Loucy (cell line): Measurements from ENCODE around the gene KRTAP21-3.

Source experiments
- H2AFZ ChIP-seq: fragments of 200-600 bp; sonication (generic); 2 replicates; pipeline ENCODE4 v1.6.0; 2016; ENCODE audit warnings: antibody characterized with exemption, mild to moderate bottlenecking, low read length, moderate library complexity
- H3F3A ChIP-seq: fragments of 200-600 bp; 2 replicates; pipeline ENCODE4 v1.6.0; 2016; ENCODE audit warnings: antibody characterized with exemption, low read depth, mild to moderate bottlenecking
- H3K27me3 ChIP-seq: fragments of 200-600 bp; sonication (generic); 2 replicates; pipeline ENCODE4 v1.6.1; 2014; ENCODE audit warnings: low read length, mild to moderate bottlenecking; ENCODE audit not compliant: insufficient read depth, poor library complexity, severe bottlenecking
- H3K36me3 ChIP-seq: fragments of 200-600 bp; sonication (generic); 2 replicates; pipeline ENCODE4 v1.6.1; 2016; ENCODE audit warnings: low read length; ENCODE audit not compliant: insufficient read depth
- H3K4me1 ChIP-seq: fragments of 200-600 bp; sonication (generic); 2 replicates; pipeline ENCODE4 v1.5.1; 2014; ENCODE audit warnings: low read length, mild to moderate bottlenecking; ENCODE audit not compliant: insufficient read depth, poor library complexity, severe bottlenecking
- H3K4me2 ChIP-seq: fragments of 200-600 bp; sonication (generic); 2 replicates; pipeline ENCODE4 v1.6.0; 2014; ENCODE audit warnings: antibody characterized with exemption, low read length, low read depth, mild to moderate bottlenecking; ENCODE audit not compliant: poor library complexity, severe bottlenecking
- H3K4me3 ChIP-seq: fragments of 200-600 bp; sonication (generic); 2 replicates; pipeline ENCODE4 v1.5.1; 2014; ENCODE audit warnings: low read length, mild to moderate bottlenecking, mixed read lengths; ENCODE audit not compliant: poor library complexity, severe bottlenecking
- H3K79me2 ChIP-seq: fragments of 200-600 bp; sonication (generic); 2 replicates; pipeline ENCODE4 v1.6.1; 2014; ENCODE audit warnings: low read length; ENCODE audit not compliant: insufficient read depth
- H3K9ac ChIP-seq: fragments of 200-600 bp; sonication (generic); 2 replicates; pipeline ENCODE4 v1.6.0; 2014; ENCODE audit warnings: mild to moderate bottlenecking, low read depth, low read length, moderate library complexity; ENCODE audit not compliant: poor library complexity, severe bottlenecking
- H3K9me2 ChIP-seq: fragments of 200-600 bp; sonication (generic); replicated peaks from 2 replicates; pipeline ENCODE4 v1.6.1; 2016; ENCODE audit warnings: low read depth, low read length, mixed read lengths
- H3K9me3 ChIP-seq: fragments of 200-600 bp; sonication (generic); 2 replicates; pipeline ENCODE4 v1.6.1; 2014; ENCODE audit warnings: mild to moderate bottlenecking, antibody characterized with exemption, low read length, low read depth; ENCODE audit not compliant: insufficient read depth
- H4K20me1 ChIP-seq: fragments of 200-600 bp; sonication (generic); 2 replicates; pipeline ENCODE4 v1.6.0; 2014; ENCODE audit warnings: antibody characterized with exemption, low read length, mild to moderate bottlenecking; ENCODE audit not compliant: insufficient read depth, poor library complexity, severe bottlenecking
- CTCF ChIP-seq: fragments of 200-600 bp; sonication (generic); conservative IDR thresholded peaks from 2 replicates; pipeline ENCODE4 v1.5.1; 2014; ENCODE audit warnings: mild to moderate bottlenecking, antibody characterized with exemption, low read length
- EZH2phosphoT487 ChIP-seq: fragments of 200-600 bp; IDR thresholded peaks from 2 replicates; pipeline ENCODE4 v1.6.1; 2018; ENCODE audit warnings: antibody characterized with exemption, mild to moderate bottlenecking, moderate library complexity, borderline replicate concordance

KRTAP21-3 gene

DNA sequence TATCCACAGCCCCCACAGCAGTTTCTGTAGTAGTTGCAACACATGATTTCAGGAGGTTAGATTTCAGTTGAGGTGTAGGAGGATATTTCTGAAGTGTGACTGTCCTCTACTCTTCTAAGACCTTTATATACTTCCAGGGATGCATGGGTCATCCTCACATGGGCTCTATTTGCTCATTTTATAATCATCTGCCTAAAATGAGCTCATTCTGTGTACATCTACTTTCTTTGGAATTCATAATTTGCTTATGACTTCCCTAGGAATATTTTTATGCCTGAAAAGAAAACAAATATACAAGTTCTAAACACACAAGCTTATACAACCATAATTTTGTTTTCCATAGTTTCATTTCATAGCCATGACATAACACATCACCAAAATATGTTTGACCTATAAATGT, 28.6 kb upstream of the KRTAP21-3 start, which contains the start of gene KRTAP21-2:
KRTAP21-2 (minus strand) TSS at position 101 of the 400 bp plus-strand sequence; CDS start at position 44, 57 bp downstream.
- Histone ChIP-seq H3K27me3 (no peaks in the 10 kb centered on the region), H3K9me3 (no peaks in the 10 kb centered on the region), H3K9ac (no peak within 1 kb of the TSS), H3K9me2 (no peaks in the 10 kb centered on the region), H3K36me3 (no peaks in the 10 kb centered on the region), H3F3A (no peaks in the 10 kb centered on the region), H2AFZ (no peak within 1 kb of the TSS), H3K79me2 (no peaks in the 10 kb centered on the region), H4K20me1 (no peaks in the 10 kb centered on the region), H3K4me1 (no peaks in the 10 kb centered on the region), H3K4me3 (no peak within 1 kb of the TSS), H3K4me2 (no peak within 1 kb of the TSS)
- TF ChIP-seq CTCF (no peak), EZH2phosphoT487 (no peak)

GRCh38 chr21:30740462-30740861, 21.9 kb upstream of the KRTAP21-3 start:
- Histone ChIP-seq H3K9ac (no peak overlapping the region), H3K79me2 (no peaks in the 10 kb centered on the region), H3K9me2 (no peaks in the 10 kb centered on the region), H3K9me3 (no peaks in the 10 kb centered on the region; the same call in 1 of the 2 replicates), H3K4me1 (no peaks in the 10 kb centered on the region), H3K4me3 (no peak overlapping the region), H3K4me2 (no peak overlapping the region), H4K20me1 (no peaks in the 10 kb centered on the region), H3K36me3 (no peaks in the 10 kb centered on the region), H2AFZ (no peak overlapping the region), H3F3A (no peaks in the 10 kb centered on the region), H3K27me3 (no peaks in the 10 kb centered on the region)
- TF ChIP-seq CTCF: no peak
- TF ChIP-seq EZH2phosphoT487: no peak

GRCh38 chr21:30733026-30733425, 14.4 kb upstream of the KRTAP21-3 start:
- Histone ChIP-seq H3K4me2 (no peak overlapping the region), H2AFZ (no peak overlapping the region), H3K4me1 (no peaks in the 10 kb centered on the region), H3F3A (no peaks in the 10 kb centered on the region), H3K27me3 (no peaks in the 10 kb centered on the region), H4K20me1 (no peaks in the 10 kb centered on the region), H3K79me2 (no peaks in the 10 kb centered on the region), H3K9me2 (no peaks in the 10 kb centered on the region), H3K36me3 (no peaks in the 10 kb centered on the region), H3K9me3 (no peaks in the 10 kb centered on the region), H3K9ac (no peak overlapping the region), H3K4me3 (no peak overlapping the region)
- TF ChIP-seq EZH2phosphoT487 (no peak), CTCF (no peak)
